ENCODE data around the gene ZKSCAN1.
"Not testable (repeated sequence)": the region's sequence is repeated elsewhere in the genome, so short reads cannot be mapped to it uniquely, and the experiment has no call there.

The ZKSCAN1 gene

DNA sequence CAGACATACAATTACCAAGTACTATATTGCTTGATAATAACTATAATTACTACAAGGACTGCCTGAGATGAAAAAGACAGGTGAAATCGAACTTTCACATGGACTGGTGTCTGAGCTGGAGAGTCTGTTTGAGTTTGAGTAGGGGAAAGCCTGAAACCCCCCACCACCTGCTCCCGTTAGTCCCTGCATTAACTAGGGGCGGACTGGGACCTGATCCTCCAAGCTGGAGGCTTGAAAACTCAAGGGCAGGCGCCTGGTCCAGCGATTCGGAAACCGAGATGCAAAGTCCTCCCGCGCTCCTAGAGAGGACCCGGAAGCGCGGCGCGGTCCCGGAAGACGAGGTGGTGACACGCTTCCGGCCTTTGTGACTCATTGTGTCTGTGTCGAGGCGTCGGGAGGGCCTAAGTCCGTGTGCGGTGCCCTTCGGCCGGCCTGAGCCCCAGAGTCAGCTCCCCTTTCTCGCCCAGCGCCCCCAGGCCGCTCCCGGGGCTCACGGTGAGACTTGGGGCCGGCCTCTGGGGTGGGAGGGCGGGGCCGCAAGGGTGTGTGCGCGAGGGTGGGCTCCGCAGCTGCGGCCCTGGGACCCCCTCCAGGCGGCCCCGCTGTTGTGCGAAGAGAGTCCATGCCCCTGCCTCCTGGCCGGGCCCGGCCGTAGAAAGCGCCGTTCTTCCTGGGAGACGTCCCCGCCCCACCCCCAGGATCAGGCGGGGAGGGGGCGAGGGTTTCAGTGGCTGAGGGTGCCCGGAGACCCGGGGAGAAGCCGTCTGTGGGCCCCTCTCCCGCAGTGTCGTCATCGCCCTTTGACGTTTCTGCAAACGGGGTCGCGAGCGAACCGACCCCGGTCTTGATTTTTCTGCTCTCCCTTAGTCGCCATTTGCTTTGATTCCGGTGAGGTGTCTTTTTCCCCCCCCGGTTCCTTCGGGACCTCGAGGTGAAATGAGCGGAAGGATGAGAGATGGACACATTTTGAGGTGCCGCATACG is at the start of gene ZKSCAN1:
ZKSCAN1 (plus strand) TSS at position 365 of the 983 bp plus-strand sequence. CDS start 7,911 bp downstream, outside the sequence.
- peak; percentile 68 to 76 for DNase-seq (ENCODE audit: low read depth in 2 of 2)

DNA sequence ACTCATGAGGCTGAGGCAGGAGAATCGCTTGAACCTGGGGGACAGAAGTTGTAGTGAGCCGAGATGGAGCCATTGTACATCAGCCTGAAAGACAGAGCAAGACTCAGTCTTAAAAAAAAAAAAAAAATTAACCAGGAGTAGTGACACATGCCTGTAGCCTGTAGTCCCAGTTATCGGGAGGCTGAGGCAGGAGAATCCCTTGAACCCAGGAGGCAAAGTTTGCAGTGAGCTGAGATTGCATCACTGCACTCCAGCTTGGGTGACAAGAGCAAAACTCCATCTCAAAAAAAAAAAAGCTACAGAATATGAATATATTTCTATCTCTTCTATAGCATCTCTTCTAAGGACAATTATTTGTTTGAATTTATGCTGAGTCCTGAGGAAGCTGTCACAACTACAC is 46.1 kb upstream of the ZKSCAN1 start:
- DNase-seq (ENCODE audit: low read depth in 2 of 2), result no peak

DNA sequence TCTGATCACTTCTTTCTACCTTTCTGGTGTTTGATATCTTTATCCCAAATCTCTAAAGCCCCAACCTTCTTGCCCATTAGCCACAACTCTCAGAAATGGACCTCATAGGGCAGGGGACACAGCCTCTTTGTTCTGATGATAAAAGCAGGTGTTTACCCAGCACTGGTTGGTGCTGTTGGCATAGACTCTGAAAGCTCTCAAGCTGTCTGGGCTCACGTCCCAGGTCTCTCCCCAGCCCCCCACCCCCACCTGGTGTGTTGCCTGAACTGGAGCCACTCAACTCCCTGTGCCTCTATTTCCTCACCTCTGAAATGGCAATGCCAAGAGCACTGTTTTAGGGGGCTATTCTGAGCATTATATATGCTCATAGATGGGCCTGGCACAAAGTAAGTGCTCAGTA is 45.6 kb upstream of the ZKSCAN1 start:
- not testable (repeated sequence) for DNase-seq (ENCODE audit: low read depth in 2 of 2)

DNA sequence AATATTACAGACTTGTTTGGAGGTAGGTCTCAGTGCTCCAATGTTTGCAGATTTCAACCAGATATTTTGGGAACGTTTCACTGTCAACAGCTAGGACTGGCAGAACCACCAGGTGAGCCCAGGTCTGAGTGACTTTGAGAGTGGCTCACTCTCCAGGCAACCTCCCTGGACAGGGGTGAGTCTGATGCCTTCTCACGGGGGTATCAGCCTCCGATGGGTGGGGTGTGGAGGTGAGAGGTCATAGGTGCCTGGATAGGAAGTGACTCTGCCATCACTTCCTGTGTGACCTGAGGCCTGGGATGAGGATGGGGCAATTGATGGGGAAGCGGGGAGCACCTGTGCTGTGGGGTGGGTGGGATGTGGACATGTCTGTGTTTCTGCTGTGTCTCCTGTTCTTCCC is 44.2 kb upstream of the ZKSCAN1 start:
- no peak for DNase-seq (ENCODE audit: low read depth in 2 of 2)

DNA sequence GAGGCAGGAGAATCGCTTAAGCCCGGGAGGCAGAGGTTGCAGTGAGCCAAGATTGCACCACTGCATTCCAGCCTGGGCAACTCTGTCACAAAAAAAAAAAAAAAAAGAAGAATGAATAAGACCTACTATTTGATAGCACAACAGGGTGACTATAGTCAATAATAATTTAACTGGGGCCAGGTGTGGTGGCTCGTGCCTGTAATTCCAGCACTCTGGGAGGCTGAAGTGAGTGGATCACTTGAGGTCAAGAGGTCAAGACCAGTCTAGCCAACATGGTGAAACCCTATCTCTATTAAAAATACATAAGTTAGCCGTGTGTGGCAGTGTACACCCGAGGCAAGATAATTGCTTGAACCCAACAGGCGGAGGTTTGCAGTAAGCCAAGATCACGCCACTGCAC is 41.6 kb upstream of the ZKSCAN1 start:
- DNase-seq (ENCODE audit: low read depth in 2 of 2), result not testable (repeated sequence)

DNA sequence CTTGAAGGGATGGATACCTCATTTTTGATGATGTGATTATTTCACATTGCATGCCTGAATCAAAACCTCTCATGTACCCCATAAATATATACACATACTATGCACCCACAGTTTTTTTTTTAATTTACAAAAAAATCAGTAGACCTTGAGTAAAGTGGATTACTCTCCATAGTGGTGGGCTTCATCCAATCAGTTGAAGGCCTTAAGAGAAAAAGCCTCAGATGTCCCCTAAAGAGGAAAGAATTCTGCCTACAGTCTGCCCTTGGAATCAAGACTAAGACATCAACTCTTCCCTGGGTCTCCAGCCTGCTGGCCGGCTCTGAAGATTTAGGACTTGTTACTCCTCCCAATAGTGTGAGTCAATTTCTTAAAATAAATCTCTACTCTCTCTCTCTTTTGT is 40.7 kb upstream of the ZKSCAN1 start:
- DNase-seq (ENCODE audit: low read depth in 2 of 2), result no peak

DNA sequence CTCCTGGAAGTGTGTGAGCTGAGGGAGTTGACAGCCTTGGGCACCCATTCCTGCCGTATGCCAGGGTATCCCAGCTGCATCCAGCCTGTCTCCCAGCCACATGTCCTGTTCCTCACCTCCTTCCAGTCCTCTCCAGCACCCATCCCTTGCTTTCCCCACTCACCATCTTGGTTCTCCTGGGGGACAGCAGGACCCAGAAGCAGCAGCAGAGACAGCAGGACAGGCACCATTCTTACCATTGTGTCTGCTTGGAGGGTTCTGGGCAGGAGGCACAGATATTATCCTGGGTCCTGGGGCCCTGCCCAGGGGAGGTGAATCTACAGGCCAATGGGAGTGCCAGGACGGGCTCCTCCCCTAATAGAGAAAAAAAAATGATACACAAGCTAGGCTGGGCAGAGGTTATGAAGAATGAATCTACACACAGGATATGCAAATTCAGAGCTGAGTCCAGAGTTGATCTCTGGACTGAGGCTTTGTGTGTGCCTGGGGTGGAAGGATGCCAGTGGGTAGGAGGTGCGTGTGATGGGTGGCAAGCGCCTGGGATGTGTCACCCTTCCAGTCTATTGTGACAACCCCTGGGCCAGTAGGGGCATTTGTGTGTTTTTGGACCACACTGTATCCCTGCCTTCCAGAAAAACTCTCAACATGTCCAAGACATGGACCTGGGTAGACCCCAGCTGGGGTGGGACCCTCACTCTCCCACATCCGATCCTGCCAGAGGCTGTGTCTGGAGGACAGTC is 39.4 kb upstream of the ZKSCAN1 start, which contains the start of gene AZGP1:
AZGP1 (minus strand) TSS at position 250 of the 740 bp plus-strand sequence; CDS start at position 239, 11 bp downstream.
- DNase-seq (ENCODE audit: low read depth in 2 of 2), result no peak

DNA sequence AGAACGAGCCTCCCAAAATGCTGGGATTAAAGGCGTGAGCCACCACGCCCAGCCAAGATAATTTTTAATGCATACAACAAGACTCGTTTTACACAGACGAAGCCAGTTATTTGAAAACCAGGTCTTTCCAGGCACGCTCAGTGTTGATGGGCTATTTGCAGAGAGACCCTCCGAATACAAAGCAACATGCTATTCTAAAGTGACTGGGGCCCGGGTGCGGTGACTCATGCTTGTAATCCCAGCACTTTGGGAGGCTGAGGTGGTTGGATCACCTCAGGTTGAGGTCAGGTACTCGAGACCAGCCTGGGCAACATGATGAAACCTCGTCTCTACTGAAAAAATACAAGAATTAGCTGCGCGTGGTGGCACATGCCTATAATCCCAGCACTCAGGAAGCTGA is 38.8 kb upstream of the ZKSCAN1 start:
- no peak for DNase-seq (ENCODE audit: low read depth in 2 of 2)

DNA sequence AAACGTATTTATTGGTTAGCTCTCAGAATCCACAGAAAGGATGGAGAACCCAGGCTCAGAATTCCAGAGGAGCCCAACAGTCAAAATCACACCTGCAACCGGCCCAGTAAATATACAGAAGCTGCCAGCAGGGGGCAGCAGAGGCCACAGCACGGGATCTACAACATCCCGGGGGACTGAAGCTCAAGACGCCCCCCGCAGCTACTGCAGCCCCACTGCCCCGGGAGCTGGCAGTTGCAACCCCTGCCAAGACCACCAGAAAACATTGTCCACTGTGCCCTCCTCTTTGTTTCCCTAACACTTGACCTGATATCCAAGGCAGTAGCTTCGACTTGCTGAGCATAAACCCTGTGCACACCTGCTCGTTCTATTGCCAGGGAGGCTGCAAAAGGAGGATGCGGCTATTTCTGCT is 35.6 kb upstream of the ZKSCAN1 start:
- peak; percentile 31 to 41 for DNase-seq (ENCODE audit: low read depth in 2 of 2)

DNA sequence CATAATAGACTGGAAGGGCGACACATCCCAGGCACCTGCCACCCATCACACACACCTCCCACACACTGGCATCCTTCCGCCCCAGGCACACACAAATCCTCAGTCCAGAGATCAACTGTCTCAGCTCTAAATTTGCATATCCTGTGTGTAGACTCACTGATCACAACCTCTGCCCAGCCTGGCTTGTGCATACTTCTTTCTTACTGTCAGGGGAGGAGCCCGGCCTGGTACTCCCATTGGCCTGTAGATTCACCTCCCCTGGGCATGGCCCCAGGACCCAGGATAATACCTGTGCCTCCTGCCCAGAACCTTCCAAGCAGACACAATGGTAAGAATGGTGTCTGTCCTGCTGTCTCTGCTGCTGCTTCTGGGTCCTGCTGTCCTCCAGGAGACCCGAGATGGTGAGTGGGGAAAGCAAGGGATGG is 34.9 kb upstream of the ZKSCAN1 start:
- not testable (repeated sequence) for DNase-seq (ENCODE audit: low read depth in 2 of 2)

DNA sequence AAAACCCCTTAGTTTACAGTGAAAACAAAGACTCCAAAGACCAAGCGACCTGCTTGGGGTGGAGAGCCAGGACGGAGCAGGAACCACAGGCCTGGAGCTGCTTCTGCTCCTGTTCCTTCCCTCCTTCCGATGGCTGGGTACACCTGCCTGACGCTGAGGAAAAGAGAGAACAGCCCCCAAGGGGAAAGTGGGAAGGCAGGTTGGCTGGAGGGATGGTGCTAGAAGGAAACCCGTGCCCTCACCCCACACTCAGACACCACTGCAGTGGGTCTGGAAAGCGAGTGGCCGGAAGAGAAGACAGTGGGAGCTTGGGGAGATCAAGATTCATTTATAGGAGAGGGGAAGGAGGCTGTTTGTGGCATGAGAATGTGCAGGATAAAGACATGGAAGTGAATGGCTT is 34.3 kb upstream of the ZKSCAN1 start:
- not testable (repeated sequence) for DNase-seq (ENCODE audit: low read depth in 2 of 2)

DNA sequence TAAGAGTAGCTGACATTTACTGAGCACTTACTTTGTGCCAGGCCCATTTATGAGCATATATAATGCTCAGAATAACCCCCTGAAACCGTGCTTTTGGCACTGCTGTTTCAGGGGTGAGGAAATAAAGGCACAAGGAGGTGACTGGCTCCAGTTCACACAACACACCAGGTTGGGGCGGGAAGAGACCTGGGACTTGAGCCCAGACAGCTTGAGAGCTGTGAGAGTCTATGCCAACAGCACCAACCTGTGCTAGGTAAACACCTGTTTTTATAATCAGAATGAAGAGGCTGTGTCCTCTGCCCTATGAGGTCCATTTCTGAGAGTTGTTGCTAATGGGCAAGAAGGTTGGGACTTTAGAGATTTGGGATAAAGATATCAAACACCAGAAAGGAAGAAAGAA is 30.8 kb upstream of the ZKSCAN1 start:
- no peak for DNase-seq (ENCODE audit: low read depth in 2 of 2)

DNA sequence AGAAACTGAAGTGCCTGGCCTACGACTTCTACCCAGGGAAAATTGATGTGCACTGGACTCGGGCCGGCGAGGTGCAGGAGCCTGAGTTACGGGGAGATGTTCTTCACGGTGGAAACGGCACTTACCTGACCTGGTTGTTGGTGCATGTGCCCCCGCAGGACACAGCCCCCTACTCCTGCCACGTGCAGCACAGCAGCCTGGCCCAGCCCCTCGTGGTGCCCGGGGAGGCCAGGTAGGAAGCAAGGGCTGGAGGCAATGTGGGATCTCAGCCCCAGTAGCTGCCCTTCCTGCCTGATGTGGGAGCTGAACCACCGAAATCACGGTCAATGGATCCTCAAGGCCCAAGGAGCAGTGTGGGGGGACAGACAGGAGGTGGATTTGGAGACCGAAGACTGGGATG is 28.1 kb upstream of the ZKSCAN1 start:
- not testable (repeated sequence) for DNase-seq (ENCODE audit: low read depth in 2 of 2)

DNA sequence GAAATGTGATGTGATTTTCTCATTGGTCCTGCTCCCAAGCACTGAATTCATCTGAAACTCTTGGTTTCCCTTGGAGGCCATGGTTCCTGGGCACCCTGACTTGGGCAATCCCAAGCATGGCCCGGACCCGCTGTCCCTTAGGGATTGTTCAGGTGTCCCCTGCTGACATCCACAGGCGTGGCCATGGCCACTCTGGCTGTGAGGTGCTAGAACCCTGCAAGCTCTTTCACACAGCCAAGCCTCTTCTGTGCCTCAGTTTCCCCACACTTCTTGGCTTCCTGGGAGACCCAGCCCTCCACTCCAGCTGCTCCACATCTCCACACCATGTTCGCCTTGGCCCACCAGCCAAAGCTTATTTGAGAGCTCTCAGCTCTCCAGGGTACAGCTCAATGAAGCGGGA is 27.6 kb upstream of the ZKSCAN1 start:
- DNase-seq (ENCODE audit: low read depth in 2 of 2), result no peak

DNA sequence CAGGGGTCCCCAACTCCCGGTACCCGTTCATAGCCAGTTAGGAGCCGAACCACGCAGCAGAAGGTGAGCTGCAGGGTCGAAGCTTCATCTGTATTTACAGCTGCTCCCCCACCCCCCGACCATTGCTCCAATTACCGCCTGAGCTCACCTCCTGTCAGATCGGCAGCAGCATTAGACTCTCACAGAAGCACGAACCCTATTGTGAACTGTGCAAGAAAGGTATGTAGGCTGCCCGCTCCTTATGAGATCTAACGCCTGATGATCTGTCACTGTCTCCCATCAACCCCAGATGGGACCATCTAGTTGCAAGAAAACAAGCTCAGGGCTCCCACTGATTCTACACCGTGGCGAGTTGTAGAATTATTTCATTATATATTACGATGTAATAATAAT is 24.9 kb upstream of the ZKSCAN1 start:
- no peak for DNase-seq (ENCODE audit: low read depth in 2 of 2)

DNA sequence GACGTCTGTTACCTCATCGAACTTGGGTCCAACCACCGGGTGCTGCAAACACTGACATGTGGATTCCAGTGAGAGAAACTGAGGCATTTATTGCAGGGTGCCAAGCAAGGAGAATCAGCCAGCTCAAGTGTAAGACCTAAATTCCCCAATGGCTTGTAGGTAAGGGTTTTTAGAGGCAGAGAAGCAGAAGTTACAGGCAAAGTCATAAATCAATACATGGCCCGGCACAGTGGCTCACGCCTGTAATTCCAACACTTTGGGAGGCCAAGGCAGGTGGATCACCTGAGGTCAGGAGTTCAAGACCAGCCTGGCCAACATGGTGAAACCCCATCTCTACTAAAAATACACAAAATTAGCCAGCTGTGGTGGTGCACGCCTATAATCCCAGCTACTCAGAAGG is 23.9 kb upstream of the ZKSCAN1 start:
- DNase-seq (ENCODE audit: low read depth in 2 of 2), result not testable (repeated sequence)

DNA sequence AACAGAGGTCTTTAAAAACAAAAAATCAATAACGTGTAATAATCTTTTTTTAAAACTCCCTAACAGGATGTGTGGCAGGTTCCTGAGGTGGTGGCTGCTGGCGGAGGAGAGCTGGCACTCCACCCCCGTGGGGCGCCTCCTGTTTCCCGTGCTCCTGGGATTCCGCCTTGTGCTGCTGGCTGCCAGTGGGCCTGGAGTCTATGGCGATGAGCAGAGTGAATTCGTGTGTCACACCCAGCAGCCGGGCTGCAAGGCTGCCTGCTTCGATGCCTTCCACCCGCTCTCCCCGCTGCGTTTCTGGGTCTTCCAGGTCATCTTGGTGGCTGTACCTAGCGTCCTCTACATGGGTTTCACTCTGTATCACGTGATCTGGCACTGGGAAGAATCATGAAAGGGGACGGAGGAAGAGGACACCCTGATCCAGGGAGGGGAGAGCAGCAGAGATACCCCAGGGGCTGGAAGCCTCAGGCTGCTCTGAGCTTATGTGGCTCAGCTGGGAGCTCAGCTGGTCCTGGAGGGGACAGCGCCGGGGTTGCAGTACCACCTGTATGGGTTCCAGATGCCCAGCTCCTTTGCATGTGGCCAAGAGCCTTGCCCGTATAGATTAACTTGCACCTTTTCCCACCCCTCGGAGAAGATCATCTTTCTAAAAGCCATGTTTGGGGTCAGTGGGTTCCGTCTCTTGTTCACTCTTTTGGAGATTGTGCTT is 22.9 kb upstream of the ZKSCAN1 start:
- DNase-seq (ENCODE audit: low read depth in 2 of 2), result no peak

DNA sequence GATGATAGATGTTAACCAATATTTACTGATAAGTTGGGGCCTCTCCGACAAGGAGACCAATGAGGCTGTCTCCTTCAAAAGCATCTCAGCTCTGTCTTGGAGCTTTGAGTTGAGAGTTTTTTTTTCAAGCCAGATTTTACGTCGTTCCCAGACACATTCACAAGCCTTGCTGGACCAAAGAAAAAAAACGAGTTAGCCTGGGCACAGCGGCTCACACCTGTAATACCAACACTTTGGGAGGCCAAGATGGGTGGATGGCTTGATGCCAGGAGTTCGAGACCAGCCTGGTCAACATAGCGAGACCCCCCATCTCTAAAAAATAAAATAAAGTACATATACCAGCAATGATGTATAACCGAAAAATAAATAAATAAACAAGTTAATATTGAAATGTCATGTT is 20.6 kb upstream of the ZKSCAN1 start:
- no peak for DNase-seq (ENCODE audit: low read depth in 2 of 2)

DNA sequence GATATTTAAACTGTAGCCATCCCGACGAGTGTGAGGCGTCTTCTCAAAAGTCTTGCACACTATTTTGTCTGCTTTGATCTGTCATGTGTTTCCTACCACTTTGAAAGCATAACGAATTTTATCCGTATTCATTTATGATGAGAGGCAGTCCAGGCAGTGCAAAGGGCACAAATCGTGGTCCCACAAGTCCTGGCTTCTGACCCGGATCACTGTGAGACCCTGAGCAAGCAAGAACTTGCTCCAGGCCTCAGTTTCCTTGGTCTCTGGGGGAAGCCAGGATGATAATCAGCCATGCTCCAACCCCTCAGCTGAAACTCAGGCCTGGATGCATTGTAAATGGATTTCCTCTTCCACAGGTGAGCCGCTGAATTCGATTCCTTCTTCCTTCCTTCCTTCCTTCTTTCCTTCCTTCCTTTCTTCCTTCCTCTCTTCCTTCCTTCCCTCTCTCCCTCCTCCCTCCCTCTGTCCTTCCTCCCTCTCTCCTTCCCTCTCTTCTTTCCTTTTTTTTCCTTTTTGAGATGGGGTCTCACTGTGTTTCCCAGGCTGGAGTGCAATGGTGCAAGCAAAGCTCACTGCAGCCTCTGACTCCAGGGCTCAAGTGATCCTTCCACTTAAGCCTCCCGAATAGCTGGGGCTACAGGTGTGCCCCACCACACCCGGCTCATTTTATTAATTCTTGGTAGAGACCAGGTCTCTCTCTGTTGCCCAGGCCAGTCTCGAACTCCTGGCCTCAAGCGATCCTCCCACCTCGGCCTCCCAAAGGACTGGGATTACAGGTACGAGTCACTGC is 18.4 kb upstream of the ZKSCAN1 start:
- DNase-seq (ENCODE audit: low read depth in 2 of 2), result no peak

DNA sequence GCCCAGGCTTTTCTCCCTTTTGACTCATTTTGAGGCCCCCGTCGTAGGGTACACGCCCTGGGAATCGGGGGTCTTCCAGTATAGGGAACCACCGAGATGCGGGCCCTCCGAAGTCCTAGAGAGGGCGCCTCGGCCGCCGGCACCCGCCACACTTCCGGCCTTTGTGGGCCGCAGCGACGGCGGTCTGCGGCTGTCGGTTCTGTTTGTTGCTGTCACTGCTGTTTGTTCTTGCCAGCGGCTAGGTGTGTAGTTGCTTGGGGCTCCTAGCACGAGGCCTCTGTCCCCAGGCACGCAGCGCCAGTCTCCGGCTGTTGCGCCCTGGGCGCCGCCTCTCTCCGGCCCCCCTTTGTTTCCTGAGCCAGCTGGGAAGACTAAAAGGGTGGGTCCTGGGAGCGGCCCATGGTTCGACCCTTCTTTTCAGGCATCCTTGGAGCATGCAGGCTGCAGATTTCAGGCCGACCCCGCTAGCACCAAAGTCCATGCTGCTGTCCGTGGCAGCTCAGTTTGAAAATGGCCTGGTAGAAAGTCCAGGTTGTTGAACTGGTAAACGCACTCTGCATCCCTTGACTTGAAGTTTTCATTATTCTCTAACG is 17.8 kb upstream of the ZKSCAN1 start:
- DNase-seq (ENCODE audit: low read depth in 2 of 2), result peak; percentile 32 to 41

DNA sequence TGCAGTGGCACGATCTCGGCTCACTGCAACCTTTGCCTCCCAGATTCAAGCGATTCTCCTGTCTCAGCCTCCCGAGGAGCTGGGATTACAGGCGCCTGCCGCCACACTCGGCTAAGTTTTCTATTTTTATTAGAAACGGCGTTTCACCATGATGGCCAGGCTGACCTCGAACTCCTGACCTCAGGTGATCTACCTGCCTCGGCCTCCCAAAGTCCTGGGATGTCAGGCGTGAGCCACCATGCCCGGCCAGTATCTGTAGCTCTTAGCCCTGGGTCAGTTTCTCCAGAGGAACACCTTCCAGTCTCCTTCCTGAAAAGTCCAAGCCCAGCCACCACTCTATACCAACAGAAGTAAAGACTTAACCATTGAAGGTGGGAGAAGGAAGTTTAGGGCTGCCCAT is 15.2 kb upstream of the ZKSCAN1 start:
- no peak for DNase-seq (ENCODE audit: low read depth in 2 of 2)
